ENCODE results near the gene MPHOSPH9. TPM values are rescaled to one million over a fixed set of nuclear protein-coding genes. Genes with fewer than 3 reads are reported as not detected.
"Not testable (repeated sequence)": the region's sequence is repeated elsewhere in the genome, so short reads cannot be mapped to it uniquely, and the experiment has no call there.

The MPHOSPH9 gene
- total RNA-seq, 1 donor from 2014 or later = 302 TPM

- Histone ChIP-seq H3K4me2 (peak overlapping the region; percentile 25), H3K9ac (no peak overlapping the region), H3K27ac (peak overlapping the region; percentile 47), H3K27me3 (no peaks in the 10 kb centered on the region), H3F3A (ENCODE audit: low read depth) (peaks cover 14% of the 10 kb centered on the region), H3K4me1 (peaks cover 16% of the 10 kb centered on the region), H2AFZ (replicated peaks) (no peak overlapping the region), H3K9me3 (ENCODE audit: low read depth) (no peaks in the 10 kb centered on the region), H4K20me1 (ENCODE audit: low read depth) (peaks cover 14% of the 10 kb centered on the region), H3K79me2 (ENCODE audit: low read depth) (peaks cover 90% of the 10 kb centered on the region), H3K4me3 (no peak overlapping the region), H3K36me3 (peaks cover 12% of the 10 kb centered on the region)
- Mint-ChIP-seq H3K9me3 (no peaks in the 10 kb centered on the region), H3K4me1 (peaks cover 28% of the 10 kb centered on the region), H3K27ac (no peak overlapping the region), H3K27me3 (ENCODE audit: insufficient read depth, low read depth) (peaks cover 3% of the 10 kb centered on the region), H3K36me3 (no peaks in the 10 kb centered on the region), H3K4me3 (no peak overlapping the region)
- TF ChIP-seq CTCF (IDR thresholded peaks at IDR 0.05) = no peak
- no peak for TF ChIP-seq EZH2 (IDR thresholded peaks at IDR 0.05)
- no peak for TF ChIP-seq EZH2phosphoT487 (IDR thresholded peaks at IDR 0.05)
- no peak for DNase-seq (ENCODE audit: low spot score)
Observed at GRCh38 chr12:123229051-123229450, 3.9 kb downstream of the MPHOSPH9 start.

- TF ChIP-seq EZH2phosphoT487 (IDR thresholded peaks at IDR 0.05) = no peak
- H3K9me3 ChIP-seq (ENCODE audit: low read depth) = no peaks in the 10 kb centered on the region
- peaks cover 14% of the 10 kb centered on the region for H4K20me1 ChIP-seq (ENCODE audit: low read depth)
- no peak for DNase-seq (ENCODE audit: low spot score)
- peak overlapping the region; percentile 56 for H3K27ac ChIP-seq
- no peak overlapping the region for H2AFZ ChIP-seq (replicated peaks)
- no peak overlapping the region for H3K4me3 ChIP-seq
- H3K27me3 ChIP-seq = no peaks in the 10 kb centered on the region
- peaks cover 21% of the 10 kb centered on the region for H3K4me1 Mint-ChIP-seq
- H3K79me2 ChIP-seq (ENCODE audit: low read depth) = peaks cover 88% of the 10 kb centered on the region
- no peaks in the 10 kb centered on the region for H3K9me3 Mint-ChIP-seq
- H3F3A ChIP-seq (ENCODE audit: low read depth) = peaks cover 11% of the 10 kb centered on the region
- H3K9ac ChIP-seq = peak overlapping the region; percentile 14
- no peak overlapping the region for H3K27ac Mint-ChIP-seq
- H3K4me2 ChIP-seq = no peak overlapping the region
- H3K4me3 Mint-ChIP-seq = no peak overlapping the region
- H3K27me3 Mint-ChIP-seq (ENCODE audit: insufficient read depth, low read depth) = no peaks in the 10 kb centered on the region
- H3K36me3 Mint-ChIP-seq = peaks cover 4% of the 10 kb centered on the region
- peaks cover 12% of the 10 kb centered on the region for H3K36me3 ChIP-seq
- H3K4me1 ChIP-seq = peaks cover 14% of the 10 kb centered on the region
Observed at GRCh38 chr12:123227581-123228258, 5.2 kb downstream of the MPHOSPH9 start.

- Histone ChIP-seq H3F3A (ENCODE audit: low read depth) (peaks cover 17% of the 10 kb centered on the region), H3K4me3 (no peak overlapping the region), H3K36me3 (peaks cover 11% of the 10 kb centered on the region), H3K4me1 (peaks cover 5% of the 10 kb centered on the region), H3K27ac (no peak overlapping the region), H3K79me2 (ENCODE audit: low read depth) (peaks cover 70% of the 10 kb centered on the region), H2AFZ (replicated peaks) (no peak overlapping the region), H3K27me3 (no peaks in the 10 kb centered on the region), H3K9ac (no peak overlapping the region), H4K20me1 (ENCODE audit: low read depth) (peaks cover 14% of the 10 kb centered on the region), H3K4me2 (no peak overlapping the region), H3K9me3 (ENCODE audit: low read depth) (no peaks in the 10 kb centered on the region)
- Mint-ChIP-seq H3K36me3 (peaks cover 11% of the 10 kb centered on the region), H3K27ac (no peak overlapping the region), H3K4me3 (no peak overlapping the region), H3K4me1 (peaks cover 12% of the 10 kb centered on the region), H3K9me3 (no peaks in the 10 kb centered on the region), H3K27me3 (ENCODE audit: insufficient read depth, low read depth) (no peaks in the 10 kb centered on the region)
- TF ChIP-seq EZH2phosphoT487 (IDR thresholded peaks at IDR 0.05) (no peak), EZH2 (IDR thresholded peaks at IDR 0.05) (no peak), CTCF (IDR thresholded peaks at IDR 0.05) (no peak)
- DNase-seq (ENCODE audit: low spot score) = no peak
Observed at GRCh38 chr12:123225443-123225842, 7.5 kb downstream of the MPHOSPH9 start.

GRCh38 chr12:123223241-123223668 lies 9.7 kb downstream of the MPHOSPH9 start:
- no peaks in the 10 kb centered on the region for H3K4me1 ChIP-seq
- peaks cover 17% of the 10 kb centered on the region for H3F3A ChIP-seq (ENCODE audit: low read depth)
- H3K9ac ChIP-seq = no peak overlapping the region
- no peak overlapping the region for H3K4me3 ChIP-seq
- no peaks in the 10 kb centered on the region for H3K9me3 Mint-ChIP-seq
- no peak overlapping the region for H3K4me3 Mint-ChIP-seq
- DNase-seq (ENCODE audit: low spot score) = no peak
- H3K27ac ChIP-seq = no peak overlapping the region
- peaks cover 16% of the 10 kb centered on the region for H3K36me3 Mint-ChIP-seq
- H3K4me2 ChIP-seq = no peak overlapping the region
- no peaks in the 10 kb centered on the region for H3K9me3 ChIP-seq (ENCODE audit: low read depth)
- no peak for TF ChIP-seq EZH2phosphoT487 (IDR thresholded peaks at IDR 0.05)
- TF ChIP-seq EZH2 (IDR thresholded peaks at IDR 0.05) = no peak
- no peak for TF ChIP-seq CTCF (IDR thresholded peaks at IDR 0.05)
- peaks cover 8% of the 10 kb centered on the region for H3K4me1 Mint-ChIP-seq
- peaks cover 48% of the 10 kb centered on the region for H3K79me2 ChIP-seq (ENCODE audit: low read depth)
- no peak overlapping the region for H2AFZ ChIP-seq (replicated peaks)
- H3K36me3 ChIP-seq = peaks cover 12% of the 10 kb centered on the region
- H3K27me3 Mint-ChIP-seq (ENCODE audit: insufficient read depth, low read depth) = no peaks in the 10 kb centered on the region
- H3K27ac Mint-ChIP-seq = no peak overlapping the region
- no peaks in the 10 kb centered on the region for H3K27me3 ChIP-seq
- H4K20me1 ChIP-seq (ENCODE audit: low read depth) = peaks cover 10% of the 10 kb centered on the region

GRCh38 chr12:123207815-123208214 lies 25.1 kb downstream of the MPHOSPH9 start:
- not testable (repeated sequence) for H3K27me3 ChIP-seq; H3K9ac ChIP-seq; H3K4me1 ChIP-seq; H3K79me2 ChIP-seq (ENCODE audit: low read depth); H3F3A ChIP-seq (ENCODE audit: low read depth); H4K20me1 ChIP-seq (ENCODE audit: low read depth); H3K9me3 Mint-ChIP-seq; H3K4me1 Mint-ChIP-seq; H3K9me3 ChIP-seq (ENCODE audit: low read depth); H2AFZ ChIP-seq (replicated peaks); H3K27ac Mint-ChIP-seq; H3K27me3 Mint-ChIP-seq (ENCODE audit: insufficient read depth, low read depth); DNase-seq (ENCODE audit: low spot score); H3K4me3 Mint-ChIP-seq; H3K4me2 ChIP-seq; H3K27ac ChIP-seq; H3K4me3 ChIP-seq
- peaks cover 11% of the 10 kb centered on the region for H3K36me3 ChIP-seq
- H3K36me3 Mint-ChIP-seq = peaks cover 14% of the 10 kb centered on the region

All from neural progenitor cell (in vitro differentiated cells).